SK-MEL-5 (cell line): ENCODE results near the gene CITED1. TPM values are rescaled to one million over a fixed set of nuclear protein-coding genes. Genes with fewer than 3 reads are reported as not detected.

Experiments
- DNase-seq: peaks from one replicate; pipeline ENCODE4 v3.0.0-alpha.2; 2016; ENCODE audit warnings: low read depth, low spot score
- in situ Hi-C: cut with HindIII; loops from 2 replicates; pipeline ENCODE4 v1.10.0; 2016; ENCODE audit warnings: low sequenced_read_pairs, high pct_unique_total_duplicates, low pct_unique_long_range_greater_than_20kb
- total RNA-seq: library from RNA; depleted of rRNA; stranded (reverse); fragments of >200 nt; shearing (Covaris generic); gene quantifications from 2 replicates; pipeline ENCODE4 v1.2.3, GENCODE V29; 2014

Gene CITED1
- total RNA-seq, 1 experiment from 2014 or later, result 29.4 TPM

GRCh38 chrX:72282302-72282701, 23.4 kb downstream of the CITED1 start:
- no peak for DNase-seq
- in situ Hi-C loops, result no loop called here

- DNase-seq, result no peak
- in situ Hi-C loops, result no loop called here
Observed at GRCh38 chrX:72280321-72280845, 25.3 kb downstream of the CITED1 start.

GRCh38 chrX:72276478-72276953, 29.2 kb downstream of the CITED1 start:
- in situ Hi-C loops, result no loop called here

GRCh38 chrX:72274526-72274925, 31.2 kb downstream of the CITED1 start:
- DNase-seq, result no peak
- in situ Hi-C loops, result no loop called here

More at GRCh38 chrX:72276478-72276953, 29.2 kb downstream of the CITED1 start:
- no peak for DNase-seq

- in situ Hi-C loops, result no loop called here
- DNase-seq, result no peak
Observed at GRCh38 chrX:72273718-72274117, 32.0 kb downstream of the CITED1 start.

- in situ Hi-C loops, result no loop called here
- no peak for DNase-seq
Observed at GRCh38 chrX:72272868-72273267, 32.8 kb downstream of the CITED1 start.

- no peak for DNase-seq
- in situ Hi-C loops, result no loop called here
Observed at GRCh38 chrX:72271812-72272211, 33.9 kb downstream of the CITED1 start.

GRCh38 chrX:72271091-72271788, 34.5 kb downstream of the CITED1 start:
- in situ Hi-C loops, result no loop called here
- no peak for DNase-seq

GRCh38 chrX:72270316-72270866, 35.3 kb downstream of the CITED1 start:
- no peak for DNase-seq
- in situ Hi-C loops, result no loop called here

- no peak for DNase-seq
- in situ Hi-C loops, result no loop called here
Observed at GRCh38 chrX:72269671-72270251, 36.0 kb downstream of the CITED1 start.

GRCh38 chrX:72268597-72269365, 36.9 kb downstream of the CITED1 start:
- in situ Hi-C loops, result no loop called here
- DNase-seq, result no peak

GRCh38 chrX:72265263-72265662, 40.5 kb downstream of the CITED1 start:
- DNase-seq, result no peak
- in situ Hi-C loops, result no loop called here

GRCh38 chrX:72262077-72262476, 43.6 kb downstream of the CITED1 start:
- DNase-seq, result no peak

GRCh38 chrX:72260448-72260847, 45.3 kb downstream of the CITED1 start:
- DNase-seq, result no peak
- in situ Hi-C loops, result no loop called here

More at GRCh38 chrX:72262077-72262476, 43.6 kb downstream of the CITED1 start:
- in situ Hi-C loops, result no loop called here

- DNase-seq, result no peak
- in situ Hi-C loops, result no loop called here
Observed at GRCh38 chrX:72258174-72258573, 47.5 kb downstream of the CITED1 start.

GRCh38 chrX:72255864-72256263, 49.9 kb downstream of the CITED1 start:
- no peak for DNase-seq
- in situ Hi-C loops, result no loop called here

GRCh38 chrX:72255445-72255844, 50.3 kb downstream of the CITED1 start:
- in situ Hi-C loops, result no loop called here

GRCh38 chrX:72254816-72255215, 50.9 kb downstream of the CITED1 start:
- no peak for DNase-seq
- in situ Hi-C loops, result no loop called here

More at GRCh38 chrX:72255445-72255844, 50.3 kb downstream of the CITED1 start:
- DNase-seq, result no peak
